RWPE2 (cell line): ENCODE measurements around the gene SHQ1.

Source experiments
- ATAC-seq: fragments of 200-7000 bp; cut with Tn5 transposase; 3 replicates; pipeline ENCODE4 v1.9.1; 2021; ENCODE audit warnings: low read depth
- DNase-seq: peaks from one replicate; pipeline ENCODE4 v3.0.0-alpha.2; 2020; ENCODE audit warnings: low spot score
- H3K27ac ChIP-seq: fragments of 450-650 bp; 2 replicates; pipeline ENCODE4 v1.5.1; 2017; ENCODE audit warnings: mild to moderate bottlenecking; ENCODE audit not compliant: poor library complexity, severe bottlenecking
- H3K27me3 ChIP-seq: fragments of 250-450 bp; sonication (Bioruptor Pico); 2 replicates; pipeline ENCODE4 v1.5.1; 2021; ENCODE audit warnings: mild to moderate bottlenecking, moderate library complexity; ENCODE audit not compliant: insufficient read depth, poor library complexity, severe bottlenecking
- H3K36me3 ChIP-seq: fragments of 250-450 bp; sonication (Bioruptor Pico); 2 replicates; pipeline ENCODE4 v1.5.1; 2020; ENCODE audit warnings: low read depth, mild to moderate bottlenecking, moderate library complexity
- H3K4me1 ChIP-seq: fragments of 250-450 bp; sonication (Bioruptor Pico); 2 replicates; pipeline ENCODE4 v1.5.1; 2021; ENCODE audit warnings: mild to moderate bottlenecking, moderate library complexity; ENCODE audit not compliant: insufficient read depth, poor library complexity, severe bottlenecking
- H3K4me3 ChIP-seq: fragments of 250-450 bp; sonication (Bioruptor Pico); 2 replicates; pipeline ENCODE4 v1.5.1; 2021; ENCODE audit warnings: mild to moderate bottlenecking, moderate library complexity; ENCODE audit not compliant: severe bottlenecking
- H3K9me3 ChIP-seq: fragments of 250-450 bp; sonication (Bioruptor Pico); 2 replicates; pipeline ENCODE4 v1.5.1; 2021; ENCODE audit warnings: mild to moderate bottlenecking, moderate library complexity; ENCODE audit not compliant: severe bottlenecking
- TF ChIP-seq, protein P1 (sequence below): fragments of 450-650 bp; IDR thresholded peaks from one replicate; pipeline ENCODE4 v1.5.1; 2017; ENCODE audit warnings: mild to moderate bottlenecking, moderate library complexity; ENCODE audit not compliant: poor library complexity, severe bottlenecking

The SHQ1 gene

GRCh38 chr3:72820415-72820814, 27.8 kb downstream of the SHQ1 start:
- Histone ChIP-seq H3K27ac (no peak overlapping the region), H3K9me3 (no peaks in the 10 kb centered on the region), H3K27me3 (no peaks in the 10 kb centered on the region), H3K36me3 (peaks cover 20% of the 10 kb centered on the region), H3K4me3 (no peak overlapping the region), H3K4me1 (peaks cover 26% of the 10 kb centered on the region)
- ATAC-seq, result no peak
- DNase-seq, result no peak
- TF ChIP-seq, protein P1, sequence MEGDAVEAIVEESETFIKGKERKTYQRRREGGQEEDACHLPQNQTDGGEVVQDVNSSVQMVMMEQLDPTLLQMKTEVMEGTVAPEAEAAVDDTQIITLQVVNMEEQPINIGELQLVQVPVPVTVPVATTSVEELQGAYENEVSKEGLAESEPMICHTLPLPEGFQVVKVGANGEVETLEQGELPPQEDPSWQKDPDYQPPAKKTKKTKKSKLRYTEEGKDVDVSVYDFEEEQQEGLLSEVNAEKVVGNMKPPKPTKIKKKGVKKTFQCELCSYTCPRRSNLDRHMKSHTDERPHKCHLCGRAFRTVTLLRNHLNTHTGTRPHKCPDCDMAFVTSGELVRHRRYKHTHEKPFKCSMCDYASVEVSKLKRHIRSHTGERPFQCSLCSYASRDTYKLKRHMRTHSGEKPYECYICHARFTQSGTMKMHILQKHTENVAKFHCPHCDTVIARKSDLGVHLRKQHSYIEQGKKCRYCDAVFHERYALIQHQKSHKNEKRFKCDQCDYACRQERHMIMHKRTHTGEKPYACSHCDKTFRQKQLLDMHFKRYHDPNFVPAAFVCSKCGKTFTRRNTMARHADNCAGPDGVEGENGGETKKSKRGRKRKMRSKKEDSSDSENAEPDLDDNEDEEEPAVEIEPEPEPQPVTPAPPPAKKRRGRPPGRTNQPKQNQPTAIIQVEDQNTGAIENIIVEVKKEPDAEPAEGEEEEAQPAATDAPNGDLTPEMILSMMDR, result no peak

GRCh38 chr3:72818905-72819304, 29.3 kb downstream of the SHQ1 start:
- no peak for DNase-seq
- no peak overlapping the region for H3K27ac ChIP-seq

GRCh38 chr3:72818092-72818773, 30.0 kb downstream of the SHQ1 start:
- Histone ChIP-seq H3K4me3 (no peak overlapping the region), H3K36me3 (peaks cover 8% of the 10 kb centered on the region; the same call in 1 of the 2 replicates), H3K27me3 (no peaks in the 10 kb centered on the region), H3K27ac (no peak overlapping the region), H3K4me1 (peaks cover 26% of the 10 kb centered on the region), H3K9me3 (no peaks in the 10 kb centered on the region)
- TF ChIP-seq, protein P1, result peak; percentile 72
- ATAC-seq (no peak), DNase-seq (no peak)

More at GRCh38 chr3:72818905-72819304, 29.3 kb downstream of the SHQ1 start:
- peak; percentile 45; the same call in 1 of the 3 replicates for ATAC-seq
- TF ChIP-seq, protein P1, result no peak
- H3K27me3 ChIP-seq, result no peaks in the 10 kb centered on the region
- no peak overlapping the region for H3K4me3 ChIP-seq
- H3K36me3 ChIP-seq, result peaks cover 15% of the 10 kb centered on the region
- H3K4me1 ChIP-seq, result peaks cover 26% of the 10 kb centered on the region
- no peaks in the 10 kb centered on the region for H3K9me3 ChIP-seq

GRCh38 chr3:72816862-72817355, 31.3 kb downstream of the SHQ1 start:
- Histone ChIP-seq H3K27me3 (no peaks in the 10 kb centered on the region), H3K4me3 (no peak overlapping the region), H3K4me1 (peaks cover 18% of the 10 kb centered on the region), H3K36me3 (peaks cover 6% of the 10 kb centered on the region; the same call in 1 of the 2 replicates), H3K27ac (no peak overlapping the region), H3K9me3 (no peaks in the 10 kb centered on the region)
- TF ChIP-seq, protein P1, result no peak
- ATAC-seq (no peak), DNase-seq (no peak)

DNA sequence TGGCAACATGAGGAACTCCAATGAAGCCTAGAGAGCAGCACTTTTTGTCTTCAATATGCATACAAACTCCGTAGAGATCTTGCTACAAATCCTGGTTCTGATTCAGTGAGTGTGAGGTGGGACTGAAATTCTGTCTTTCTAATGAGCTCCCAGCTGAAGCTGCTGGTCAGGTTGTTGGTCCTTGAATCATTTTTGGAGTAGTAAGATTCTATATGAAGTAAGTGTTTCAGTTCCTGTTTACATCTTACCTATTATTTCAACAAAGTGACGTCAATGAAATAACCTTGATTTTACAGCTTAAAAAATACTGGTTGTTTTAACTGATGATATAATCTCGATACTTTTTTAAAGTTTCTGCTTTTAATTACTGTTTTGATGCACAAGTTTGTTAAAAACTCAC, 33.9 kb downstream of the SHQ1 start:
- H3K27ac ChIP-seq, result no peak overlapping the region
- DNase-seq (no peak), ATAC-seq (no peak)
- H3K9me3 ChIP-seq, result no peaks in the 10 kb centered on the region
- no peak overlapping the region for H3K4me3 ChIP-seq
- H3K36me3 ChIP-seq, result peaks cover 6% of the 10 kb centered on the region; the same call in 1 of the 2 replicates
- TF ChIP-seq, protein P1, result no peak
- H3K27me3 ChIP-seq, result no peaks in the 10 kb centered on the region
- no peaks in the 10 kb centered on the region for H3K4me1 ChIP-seq
